ENCODE data around the gene PLXNA4. TPM values are rescaled to one million over a fixed set of nuclear protein-coding genes. Genes with fewer than 3 reads are reported as not detected.

The PLXNA4 gene
- polyA plus RNA-seq, 2 of the 4 experiments (the other 2 are of a cell fraction), result 0.12 to 0.34 TPM

DNA sequence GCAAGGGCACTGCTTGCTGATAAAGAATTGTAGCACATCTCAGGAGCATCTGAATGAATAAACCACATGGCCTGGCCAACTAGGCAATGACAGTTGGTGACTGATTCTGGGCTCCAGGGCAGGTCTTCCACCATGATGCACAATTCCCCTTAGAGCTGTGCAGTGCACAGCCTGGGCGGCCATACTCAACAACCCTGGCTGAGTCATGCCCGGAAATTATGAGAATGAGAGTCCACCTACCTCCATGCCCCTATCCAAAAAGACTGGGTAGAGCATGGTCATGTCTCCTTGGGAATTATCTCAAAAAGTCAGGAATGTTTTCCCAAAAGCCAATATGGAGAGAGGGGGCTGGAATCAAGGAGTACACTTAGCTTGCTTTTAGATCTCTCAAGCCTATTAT, 425.6 kb downstream of the PLXNA4 start:
- Histone ChIP-seq H3K4me3 (no peak overlapping the region), H3K4me2 (no peak overlapping the region), H3K27ac (no peak overlapping the region), H3K9me3 (no peaks in the 10 kb centered on the region), H3K4me1 (peaks cover 9% of the 10 kb centered on the region)
- CTCF ChIA-PET, result interaction anchor here (0.6 to 3.1 kb wide), 5 partner anchors 9 to 1013 kb away, joined by 3 to 19 read pairs (median 4); no protein-coding TSS in a partner anchor
- FAIRE-seq, result no peak
- TF ChIP-seq SREBF2 (IDR thresholded peaks at IDR 0.05) (no peak), HOXB13 (CRISPR knock-in tag; IDR thresholded peaks at IDR 0.05; ENCODE audit: low read depth) (no peak), CHD2 (IDR thresholded peaks at IDR 0.05; ENCODE audit: low read length, partially characterized antibody) (no peak), GATA3 (IDR thresholded peaks at IDR 0.05; ENCODE audit: borderline replicate concordance) (no peak), PHF8 (IDR thresholded peaks at IDR 0.05; ENCODE audit: borderline replicate concordance, low read depth) (no peak), FOSL2 (IDR thresholded peaks at IDR 0.05) (no peak), FOSL2 (CRISPR knock-in tag; IDR thresholded peaks at IDR 0.05) (no peak), BHLHE40 (IDR thresholded peaks at IDR 0.05; ENCODE audit: low read depth, low read length) (no peak), NPAS2 (CRISPR knock-in tag; IDR thresholded peaks at IDR 0.05; ENCODE audit: borderline replicate concordance) (no peak), JUN (IDR thresholded peaks at IDR 0.05) (no peak), NFE2L2 (conservative IDR thresholded peaks at IDR 0.05; ENCODE audit: low read length) (no peak), EP300 (IDR thresholded peaks at IDR 0.05) (no peak), KDM1A (IDR thresholded peaks at IDR 0.05; ENCODE audit: low read depth) (no peak), MYC (IDR thresholded peaks at IDR 0.05; ENCODE audit: borderline replicate concordance, low read length) (no peak), CEBPB (IDR thresholded peaks at IDR 0.05) (no peak), CBX2 (IDR thresholded peaks at IDR 0.05; ENCODE audit: borderline replicate concordance, low read depth) (no peak), EHF (CRISPR knock-in tag; IDR thresholded peaks at IDR 0.05) (no peak), HEYL (CRISPR knock-in tag; IDR thresholded peaks at IDR 0.05) (no peak)
- no peak for DNase-seq (ENCODE audit: low read depth in 1 of 2, low spot score in 1 of 2)
- ATAC-seq, result no peak
- 76% methylated on average over 2 of the region's 2 CpGs for WGBS (ENCODE audit: missing lambda C conversion rate)
- POLR2A ChIA-PET, result no interaction called here

GRCh38 chr7:132149436-132150304, 426.6 kb downstream of the PLXNA4 start:
- DNase-seq (ENCODE audit: low read depth in 1 of 2, low spot score in 1 of 2) (no peak), ATAC-seq (no peak), FAIRE-seq (no peak)
- WGBS (ENCODE audit: missing lambda C conversion rate), result 75% methylated on average over 8 of the region's 8 CpGs
- Histone ChIP-seq H3K27ac (no peak overlapping the region), H3K4me3 (no peak overlapping the region), H3K9me3 (no peaks in the 10 kb centered on the region), H3K4me2 (no peak overlapping the region), H3K4me1 (peaks cover 19% of the 10 kb centered on the region)
- POLR2A ChIA-PET, result no interaction called here
- CTCF ChIA-PET, result interaction anchor here (0.6 to 1.5 kb wide), 6 partner anchors 10 to 1014 kb away, joined by 3 to 5 read pairs (median 4); no protein-coding TSS in a partner anchor
- TF ChIP-seq FOSL2 (IDR thresholded peaks at IDR 0.05), result no peak
- TF ChIP-seq FOSL2 (CRISPR knock-in tag; IDR thresholded peaks at IDR 0.05), result no peak
- no peak for TF ChIP-seq GATA3 (IDR thresholded peaks at IDR 0.05; ENCODE audit: borderline replicate concordance)
- no peak for TF ChIP-seq TP53 (CRISPR knock-in tag; IDR thresholded peaks at IDR 0.05)
- TF ChIP-seq POLR2AphosphoS2 (conservative IDR thresholded peaks at IDR 0.05; ENCODE audit: low read length), result no peak
- no peak for TF ChIP-seq ZC3H11A (IDR thresholded peaks at IDR 0.05)
- TF ChIP-seq BCL3 (IDR thresholded peaks at IDR 0.05), result no peak
- no peak for TF ChIP-seq ELK1 (IDR thresholded peaks at IDR 0.05; ENCODE audit: low read depth, low read length)
- TF ChIP-seq HEYL (CRISPR knock-in tag; IDR thresholded peaks at IDR 0.05), result no peak
- TF ChIP-seq NFE2L2 (conservative IDR thresholded peaks at IDR 0.05; ENCODE audit: low read length), result no peak
- no peak for TF ChIP-seq CHD2 (IDR thresholded peaks at IDR 0.05; ENCODE audit: low read length, partially characterized antibody)
- TF ChIP-seq, protein P1, sequence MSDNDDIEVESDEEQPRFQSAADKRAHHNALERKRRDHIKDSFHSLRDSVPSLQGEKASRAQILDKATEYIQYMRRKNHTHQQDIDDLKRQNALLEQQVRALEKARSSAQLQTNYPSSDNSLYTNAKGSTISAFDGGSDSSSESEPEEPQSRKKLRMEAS (IDR thresholded peaks at IDR 0.05), result no peak
- no peak for TF ChIP-seq CEBPB (IDR thresholded peaks at IDR 0.05)
- TF ChIP-seq EHF (CRISPR knock-in tag; IDR thresholded peaks at IDR 0.05), result no peak

Measured in A549 (cell line).